Embryonic facial prominence (tissue), 1 donor: ENCODE measurements around the gene SLC47A1.
"Not testable (repeated sequence)": the region's sequence is repeated elsewhere in the genome, so short reads cannot be mapped to it uniquely, and the experiment has no call there.

Experiments
- DNase-seq: peaks from one replicate; pipeline ENCODE4 v3.0.0-alpha.2; 2016; ENCODE audit errors: extremely low spot score

Gene SLC47A1

GRCh38 chr17:19554393-19554792, 20.7 kb downstream of the SLC47A1 start:
- DNase-seq = no peak

GRCh38 chr17:19555746-19556145, 22.1 kb downstream of the SLC47A1 start:
- DNase-seq = no peak

GRCh38 chr17:19558946-19559345, 25.3 kb downstream of the SLC47A1 start:
- no peak for DNase-seq

- no peak for DNase-seq
Observed at GRCh38 chr17:19561697-19562318, 28.2 kb downstream of the SLC47A1 start.

GRCh38 chr17:19565817-19566575, 32.3 kb downstream of the SLC47A1 start:
- no peak for DNase-seq

GRCh38 chr17:19567216-19568015, 33.8 kb downstream of the SLC47A1 start:
- DNase-seq = no peak

- DNase-seq = no peak
Observed at GRCh38 chr17:19568016-19568350, 34.3 kb downstream of the SLC47A1 start.

GRCh38 chr17:19569785-19570543, 36.3 kb downstream of the SLC47A1 start:
- no peak for DNase-seq

GRCh38 chr17:19570544-19571062, 36.9 kb downstream of the SLC47A1 start:
- DNase-seq = no peak

- DNase-seq = no peak
Observed at GRCh38 chr17:19573075-19573474, 39.4 kb downstream of the SLC47A1 start.

GRCh38 chr17:19574956-19575355, 41.3 kb downstream of the SLC47A1 start:
- DNase-seq = no peak

GRCh38 chr17:19578545-19578944, 44.9 kb downstream of the SLC47A1 start:
- DNase-seq = no peak

- no peak for DNase-seq
Observed at GRCh38 chr17:19579192-19579761, 45.6 kb downstream of the SLC47A1 start.

- DNase-seq = no peak
Observed at GRCh38 chr17:19579867-19580565, 46.4 kb downstream of the SLC47A1 start.

GRCh38 chr17:19580566-19580920, 46.9 kb downstream of the SLC47A1 start:
- not testable (repeated sequence) for DNase-seq

- not testable (repeated sequence) for DNase-seq
Observed at GRCh38 chr17:19582152-19582551, 48.5 kb downstream of the SLC47A1 start.

- DNase-seq = no peak
Observed at GRCh38 chr17:19583871-19584270, 50.2 kb downstream of the SLC47A1 start.

GRCh38 chr17:19590451-19590850, 56.8 kb downstream of the SLC47A1 start:
- DNase-seq = no peak

- no peak for DNase-seq
Observed at GRCh38 chr17:19590912-19591551, 57.4 kb downstream of the SLC47A1 start.

- no peak for DNase-seq
Observed at GRCh38 chr17:19592316-19592715, 58.7 kb downstream of the SLC47A1 start.
